Middle frontal gyrus (tissue), 1 donor: ENCODE results near the gene SIGLECL1.

Experiments
- DNase-seq: peaks from one replicate; pipeline ENCODE4 v3.0.0-alpha.2; 2015; ENCODE audit warnings: low spot score; ENCODE audit errors: extremely low spot score

Gene SIGLECL1

GRCh38 chr19:51252306-51253079 lies 1.6 kb downstream of the SIGLECL1 start:
- DNase-seq = no peak

GRCh38 chr19:51253088-51253806 lies 2.4 kb downstream of the SIGLECL1 start:
- DNase-seq = no peak

DNA sequence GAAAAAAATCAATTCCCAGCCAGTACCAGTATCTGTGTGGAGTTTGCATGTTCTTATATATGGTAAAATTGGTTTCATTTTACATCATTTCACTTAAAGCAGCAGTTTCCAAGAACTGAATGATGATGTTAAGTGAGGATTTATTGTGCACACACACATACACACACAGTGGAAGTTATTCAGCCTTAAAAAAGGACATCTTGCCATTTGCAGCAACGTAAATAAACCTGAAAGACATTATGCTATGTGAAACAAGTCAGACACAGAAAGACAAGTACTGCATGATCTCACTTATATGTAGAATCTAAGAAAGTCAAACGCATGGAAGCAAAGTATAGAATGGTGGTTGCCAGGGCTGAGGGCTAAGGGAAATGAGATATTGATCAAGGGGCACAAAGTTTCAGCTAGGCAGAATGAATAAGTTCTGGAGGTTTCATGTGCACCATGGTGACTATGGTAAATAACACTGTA lies 5.3 kb downstream of the SIGLECL1 start:
- no peak for DNase-seq

GRCh38 chr19:51257471-51257870 lies 6.6 kb downstream of the SIGLECL1 start:
- DNase-seq = no peak

DNA sequence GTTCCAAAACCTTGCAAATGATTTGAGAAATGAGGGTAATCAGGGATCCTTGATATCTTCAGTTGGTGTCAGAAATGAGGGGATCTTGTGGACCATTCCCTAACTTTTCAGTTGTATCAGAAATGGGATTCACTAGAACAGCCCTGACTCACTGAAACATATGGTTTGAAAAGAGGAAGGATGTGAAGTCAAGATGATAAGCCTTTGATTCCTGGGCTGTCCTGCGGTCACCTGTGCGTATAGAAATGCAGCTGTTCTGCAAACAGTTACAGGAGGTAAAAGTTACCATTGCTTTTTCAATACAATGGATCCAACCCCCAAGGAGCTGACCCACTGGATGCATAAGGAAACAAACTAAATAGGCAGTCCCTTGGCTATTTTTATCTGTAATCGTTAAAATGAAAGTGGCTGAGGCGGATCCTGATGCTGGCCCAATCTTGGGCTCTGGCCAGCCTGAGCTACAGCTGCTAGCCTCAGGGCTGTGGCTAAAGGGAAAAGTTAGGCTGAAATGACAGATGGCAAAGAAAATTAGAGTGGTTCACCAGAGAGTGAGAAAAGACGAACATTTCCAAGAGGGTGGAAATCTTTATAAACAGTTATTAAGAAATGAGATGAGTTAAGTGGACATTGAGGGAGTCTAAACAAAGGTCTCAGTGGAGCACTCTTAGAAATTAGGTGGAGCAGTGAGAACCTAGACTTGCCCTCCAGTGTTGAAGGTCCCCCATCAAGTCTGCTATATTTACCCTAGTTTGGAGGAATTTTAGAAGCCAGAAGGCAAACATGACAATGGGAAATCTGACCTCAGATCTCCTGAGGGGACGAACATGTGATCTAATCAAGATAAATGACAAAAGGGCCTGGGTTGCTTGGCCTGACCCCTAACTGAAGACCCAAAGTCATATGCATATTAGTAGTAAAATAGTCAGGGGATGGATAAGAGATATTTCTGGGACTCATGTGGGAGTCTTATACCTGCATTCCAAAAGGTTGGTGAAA lies 7.6 kb downstream of the SIGLECL1 start:
- DNase-seq = no peak

- no peak for DNase-seq
Observed at GRCh38 chr19:51259348-51260245, 8.7 kb downstream of the SIGLECL1 start.

DNA sequence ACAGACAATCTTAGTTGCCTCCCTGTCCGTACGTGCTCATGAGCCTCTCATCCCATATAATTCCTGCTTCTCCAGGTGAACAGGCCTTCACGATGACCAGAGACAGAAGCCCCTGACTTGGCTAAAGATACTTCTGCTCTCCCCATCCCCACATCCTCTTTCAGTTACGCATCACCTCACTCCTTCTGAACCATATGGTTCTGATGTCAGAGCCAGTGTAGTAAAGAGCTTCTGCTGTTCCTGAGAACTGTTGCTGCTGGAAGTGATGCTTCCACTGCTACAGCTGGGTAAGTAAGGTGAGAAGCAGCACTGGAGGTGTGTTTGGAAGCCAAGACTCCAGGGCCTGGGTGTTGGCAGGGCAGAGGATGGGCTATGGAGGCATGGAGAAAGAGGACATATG lies 12.9 kb downstream of the SIGLECL1 start:
- DNase-seq = no peak

- DNase-seq = no peak
Observed at GRCh38 chr19:51271067-51271466, 20.2 kb downstream of the SIGLECL1 start.

GRCh38 chr19:51272183-51272810 lies 21.4 kb downstream of the SIGLECL1 start:
- no peak for DNase-seq

DNA sequence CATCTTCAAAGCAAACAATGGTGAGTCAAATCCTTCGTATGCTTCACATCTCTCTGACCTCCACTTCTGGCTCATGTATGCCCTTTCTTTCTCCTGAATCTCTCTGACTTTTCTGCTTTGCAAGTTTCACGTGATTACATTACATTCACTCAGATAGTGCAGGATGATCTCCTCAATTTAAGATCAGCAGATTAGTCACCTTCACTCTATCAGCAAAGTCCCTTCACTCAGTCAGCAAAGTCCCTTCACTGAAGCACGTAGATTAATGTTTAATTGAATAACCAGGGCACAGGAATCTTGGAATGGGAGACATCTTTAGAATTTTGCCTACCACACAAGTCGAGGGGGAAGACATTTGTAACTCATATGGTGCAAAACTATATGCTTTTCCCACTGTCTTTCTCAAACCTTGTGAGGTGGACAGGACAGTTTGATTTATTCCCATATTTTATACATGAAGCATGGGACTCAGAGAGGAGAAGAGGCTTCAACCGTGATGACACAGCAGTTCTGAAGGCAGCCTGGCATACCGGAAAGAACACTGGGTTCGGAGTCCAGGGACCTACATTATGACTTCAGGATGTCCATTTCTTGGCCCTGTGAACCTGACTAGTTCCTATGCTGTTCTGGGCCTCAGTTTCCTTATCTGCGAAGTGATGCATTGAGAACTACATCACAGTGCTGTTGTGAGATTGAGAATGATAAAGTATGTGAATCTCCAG lies 23.3 kb downstream of the SIGLECL1 start:
- no peak for DNase-seq

- no peak for DNase-seq
Observed at GRCh38 chr19:51277112-51277511, 26.2 kb downstream of the SIGLECL1 start.

DNA sequence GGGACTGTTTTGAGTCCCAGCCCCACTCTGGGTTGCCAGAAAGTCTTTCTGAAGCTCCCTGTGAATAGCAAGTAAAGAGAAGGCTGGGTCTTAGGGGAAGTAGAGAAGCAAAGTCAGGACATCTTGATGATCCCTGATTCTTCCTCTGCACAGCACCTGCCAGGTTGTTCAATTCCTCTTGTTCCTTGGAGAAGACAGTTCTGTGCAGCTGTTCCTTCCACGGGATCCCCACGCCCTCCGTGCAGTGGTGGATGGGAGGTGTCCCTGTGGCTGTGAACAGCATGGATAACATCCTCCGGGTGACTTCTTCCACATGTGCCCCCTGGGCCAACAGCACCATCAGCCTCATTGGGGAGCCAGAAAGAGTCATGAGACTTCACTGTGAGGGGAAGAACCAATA lies 31.5 kb downstream of the SIGLECL1 start:
- DNase-seq = no peak

DNA sequence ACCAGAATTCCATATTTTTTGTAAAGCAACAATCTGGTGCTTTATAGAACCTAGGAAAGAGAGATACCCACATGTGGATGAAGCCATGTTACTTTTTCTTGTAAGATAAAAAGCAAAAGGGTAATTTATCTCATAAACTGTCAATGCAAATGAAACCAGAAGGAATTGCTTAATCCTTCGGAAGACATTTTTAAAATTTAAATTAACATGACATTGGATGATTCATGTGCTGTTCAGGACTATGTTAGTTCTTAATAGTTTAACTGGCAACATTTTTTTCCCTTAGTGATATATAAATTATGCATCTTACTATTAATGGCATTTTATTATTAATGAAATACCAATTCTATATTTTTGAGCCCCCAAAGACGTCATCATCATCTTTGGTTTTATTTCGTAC lies 34.8 kb downstream of the SIGLECL1 start:
- DNase-seq = no peak

GRCh38 chr19:51289635-51290034 lies 38.8 kb downstream of the SIGLECL1 start:
- no peak for DNase-seq

DNA sequence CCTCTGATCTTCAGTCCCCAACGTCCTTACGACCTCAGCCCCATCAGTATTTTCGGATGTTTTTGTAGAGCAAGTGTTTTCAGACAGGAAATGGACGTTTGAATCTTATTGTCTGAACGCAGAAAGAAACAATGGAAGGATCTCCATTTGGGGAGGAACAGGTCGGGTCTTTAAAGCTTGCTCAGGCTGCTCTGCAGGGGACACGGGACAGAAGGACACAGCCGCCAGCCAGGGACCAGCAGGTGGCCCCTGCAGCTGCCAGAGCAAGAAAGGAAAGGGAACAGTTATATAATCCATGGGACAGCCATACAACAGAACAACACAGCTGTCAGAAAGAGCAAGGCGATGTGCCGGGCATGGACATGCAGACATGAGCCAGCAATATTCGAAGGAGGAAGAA lies 42.1 kb downstream of the SIGLECL1 start:
- no peak for DNase-seq

DNA sequence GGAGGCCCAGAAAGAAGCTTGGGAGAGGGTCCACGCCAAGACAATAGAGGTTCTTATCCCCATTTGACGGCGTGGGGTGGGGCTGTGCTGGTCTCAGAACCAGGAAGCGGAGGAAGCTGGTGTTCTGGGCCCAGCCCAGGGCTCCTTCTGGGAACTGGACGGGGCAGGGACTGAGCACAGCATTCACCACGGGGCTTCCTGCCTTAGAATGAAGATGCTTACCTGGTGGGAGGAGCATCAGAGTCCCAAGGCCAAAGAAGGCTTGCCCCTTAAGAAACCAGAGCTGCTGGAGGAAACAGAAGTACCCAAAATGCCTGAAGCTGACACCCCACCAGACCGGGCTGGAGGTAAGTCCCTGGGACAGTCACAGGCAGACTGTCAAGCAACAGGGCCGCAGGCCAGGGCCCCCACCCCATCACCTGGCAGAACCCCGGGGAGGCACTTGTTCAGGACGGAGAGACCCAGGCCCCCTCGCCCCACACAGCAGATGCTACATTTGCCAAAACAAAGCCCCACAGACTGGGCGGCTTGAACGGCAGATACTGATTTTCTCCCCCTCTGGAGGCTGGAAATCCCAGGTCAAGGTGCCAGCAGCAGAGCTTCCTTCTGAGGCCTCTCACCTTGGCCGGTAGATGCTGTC lies 42.8 kb downstream of the SIGLECL1 start:
- no peak for DNase-seq

- DNase-seq = no peak
Observed at GRCh38 chr19:51294211-51294976, 43.5 kb downstream of the SIGLECL1 start.

GRCh38 chr19:51294977-51295375 lies 44.1 kb downstream of the SIGLECL1 start:
- no peak for DNase-seq
